Gastrocnemius medialis (tissue), 4 donors: Measurements from ENCODE around the gene KATNB1. TPM values are rescaled to one million over a fixed set of nuclear protein-coding genes. Genes with fewer than 3 reads are reported as not detected.

Source experiments
- ATAC-seq, 2 donors: fragments of 150-250 bp; one replicate each; pipeline ENCODE4 v1.9.1; 2016
- DNase-seq, 2 donors: peaks; one replicate each; pipeline ENCODE4 v3.0.0-alpha.2; 2019
- H3K27ac ChIP-seq, 4 donors: fragments of 200-600 bp; sonication (generic); 1 replicate in 1 of 4; 2 replicates in 3 of 4; pipeline ENCODE4 v1.5.1; 2016 to 2018; ENCODE audit warnings: mild to moderate bottlenecking in 2 of 4, moderate library complexity in 1 of 4
- H3K27me3 ChIP-seq, 3 donors: fragments of 200-600 bp; sonication (generic) in 2 of 3; 1 replicate in 1 of 3; 2 replicates in 2 of 3; pipeline versions ENCODE4 v1.5.1 to v1.6.0; 2016 to 2019; ENCODE audit warnings: mild to moderate bottlenecking in 1 of 3, moderate library complexity in 1 of 3
- H3K36me3 ChIP-seq, 2 donors: fragments of 200-600 bp; sonication (generic) in 1 of 2; one replicate each; pipeline ENCODE4 v1.5.1; 2017 to 2018
- H3K4me1 ChIP-seq, 2 donors: fragments of 200-600 bp; sonication (generic) in 1 of 2; one replicate each; pipeline ENCODE4 v1.5.1; 2016 to 2017; ENCODE audit warnings: mild to moderate bottlenecking in 2 of 2
- H3K4me3 ChIP-seq, 4 donors: fragments of 200-600 bp; sonication (generic) in 3 of 4; 1 replicate in 1 of 4; 2 replicates in 3 of 4; pipeline ENCODE4 v1.5.1; 2016 to 2019; ENCODE audit warnings: mild to moderate bottlenecking in 2 of 4
- H3K9me3 ChIP-seq, 3 donors: fragments of 200-600 bp; sonication (generic) in 2 of 3; 1 replicate in 1 of 3; 2 replicates in 2 of 3; pipeline ENCODE4 v1.5.1; 2016 to 2019
- CTCF ChIP-seq, 5 experiments: fragments of 450-650 bp in 3 of 5; fragments of 200-600 bp in 2 of 5; sonication (generic) in 2 of 5; IDR thresholded peaks in 4 of 5; conservative IDR thresholded peaks in 1 of 5; 1 replicate in 4 of 5; 2 replicates in 1 of 5; pipeline ENCODE4 v1.5.1; 2016 to 2019; ENCODE audit warnings: antibody characterized with exemption in 5 of 5, mild to moderate bottlenecking in 3 of 5, moderate library complexity in 3 of 5
- POLR2A ChIP-seq, 2 donors: fragments of 450-650 bp; IDR thresholded peaks; one replicate each; pipeline ENCODE4 v1.6.1; 2017; ENCODE audit warnings: antibody characterized with exemption in 2 of 2, mild to moderate bottlenecking in 2 of 2, moderate library complexity in 2 of 2
- in situ Hi-C, 4 donors: fragments of 200-750 bp; cut with MboI; loops; one replicate each; pipeline versions ENCODE4 v1.15.0 to v1.8.0; 2017; ENCODE audit warnings: low sequenced_read_pairs in 4 of 4
- intact Hi-C: fragments of 100-400 bp; cut with DNase I; formaldehyde crosslinking; loops from one replicate; pipeline ENCODE4 v1.15.1; 2023; ENCODE audit warnings: low total_unique reads
- total RNA-seq, 4 donors: library from RNA; depleted of rRNA; stranded (reverse); fragments of >200 nt; gene quantifications; one replicate each; pipeline versions ENCODE4 v1.1.0 to v1.2.3, GENCODE V29; 2016

Gene KATNB1
- total RNA-seq, 4 donors from 2014 or later, result 10.7 to 18.0 (median 14.2) TPM

GRCh38 chr16:57741660-57742191 is 6.2 kb downstream of the KATNB1 start:
- Histone ChIP-seq H3K4me1 (peaks cover 2% of the 10 kb centered on the region in 2 donors), H3K27me3 (no peaks in the 10 kb centered on the region), H3K36me3 (no peaks in the 10 kb centered on the region), H3K27ac (no peak overlapping the region), H3K9me3 (no peaks in the 10 kb centered on the region), H3K4me3 (no peak overlapping the region)
- intact Hi-C loops (no loop called here), in situ Hi-C loops (loop anchor here in 2 of 4 donors (25.0 kb wide), 2 partner anchors 271 to 304 kb away; partner anchors contain the start of genes CIAPIN1 (in 1 of the 2), COQ9 (in 1 of the 2), USB1 (in 1 of the 2) and ZNF319 (in 1 of the 2))
- DNase-seq (no peak), ATAC-seq (no peak)
- TF ChIP-seq POLR2A (IDR thresholded peaks at IDR 0.05) (no peak), CTCF (IDR thresholded peaks at IDR 0.05 in 4 of 5, conservative IDR thresholded peaks at IDR 0.05 in 1 of 5) (no peak)

DNA sequence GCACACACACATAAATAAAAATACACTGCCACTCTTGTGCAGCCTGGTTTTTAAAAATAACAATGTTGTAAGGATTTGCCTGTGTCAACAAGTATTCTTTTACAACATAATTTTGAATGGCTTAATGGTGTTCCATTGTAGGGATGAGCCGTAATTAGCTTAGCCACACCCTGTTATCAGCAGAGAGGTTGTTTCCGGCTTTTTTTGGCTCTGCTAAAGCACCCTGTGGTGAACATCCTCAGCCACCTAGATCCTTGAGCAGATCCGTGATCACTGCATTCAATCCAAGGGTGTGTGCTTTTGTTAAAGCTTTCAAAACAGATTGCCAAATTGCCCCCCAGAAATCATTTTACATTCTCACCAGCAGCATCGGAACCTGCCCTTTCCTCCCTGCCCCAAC is 7.0 kb downstream of the KATNB1 start:
- no peak for TF ChIP-seq CTCF (IDR thresholded peaks at IDR 0.05 in 4 of 5, conservative IDR thresholded peaks at IDR 0.05 in 1 of 5)
- no peak for TF ChIP-seq POLR2A (IDR thresholded peaks at IDR 0.05)
- no peak overlapping the region for H3K4me3 ChIP-seq
- H3K27me3 ChIP-seq, result no peaks in the 10 kb centered on the region
- H3K27ac ChIP-seq, result no peak overlapping the region
- intact Hi-C loops (no loop called here), in situ Hi-C loops (loop anchor here in 2 of 4 donors (25.0 kb wide), 2 partner anchors 270 to 305 kb away; partner anchors contain the start of genes CIAPIN1 (in 1 of the 2), COQ9 (in 1 of the 2), USB1 (in 1 of the 2) and ZNF319 (in 1 of the 2))
- no peak for DNase-seq
- H3K9me3 ChIP-seq, result no peaks in the 10 kb centered on the region
- no peak for ATAC-seq
- H3K4me1 ChIP-seq, result no peaks in the 10 kb centered on the region
- H3K36me3 ChIP-seq, result no peaks in the 10 kb centered on the region

- H3K27me3 ChIP-seq, result no peaks in the 10 kb centered on the region
- DNase-seq (no peak), ATAC-seq (no peak)
- no peaks in the 10 kb centered on the region for H3K36me3 ChIP-seq
- H3K4me3 ChIP-seq, result no peak overlapping the region
- no peak overlapping the region for H3K27ac ChIP-seq
- intact Hi-C loops, result no loop called here
- in situ Hi-C loops, result loop anchor here in 2 of 4 donors (25.0 kb wide), 2 partner anchors 269 to 306 kb away; partner anchors contain the start of genes CIAPIN1 (in 1 of the 2), COQ9 (in 1 of the 2), USB1 (in 1 of the 2) and ZNF319 (in 1 of the 2)
- TF ChIP-seq CTCF (IDR thresholded peaks at IDR 0.05 in 4 of 5, conservative IDR thresholded peaks at IDR 0.05 in 1 of 5), result no peak
- no peak for TF ChIP-seq POLR2A (IDR thresholded peaks at IDR 0.05)
- H3K4me1 ChIP-seq, result no peaks in the 10 kb centered on the region
- H3K9me3 ChIP-seq, result no peaks in the 10 kb centered on the region
Observed at GRCh38 chr16:57743458-57743857, 7.9 kb downstream of the KATNB1 start.

DNA sequence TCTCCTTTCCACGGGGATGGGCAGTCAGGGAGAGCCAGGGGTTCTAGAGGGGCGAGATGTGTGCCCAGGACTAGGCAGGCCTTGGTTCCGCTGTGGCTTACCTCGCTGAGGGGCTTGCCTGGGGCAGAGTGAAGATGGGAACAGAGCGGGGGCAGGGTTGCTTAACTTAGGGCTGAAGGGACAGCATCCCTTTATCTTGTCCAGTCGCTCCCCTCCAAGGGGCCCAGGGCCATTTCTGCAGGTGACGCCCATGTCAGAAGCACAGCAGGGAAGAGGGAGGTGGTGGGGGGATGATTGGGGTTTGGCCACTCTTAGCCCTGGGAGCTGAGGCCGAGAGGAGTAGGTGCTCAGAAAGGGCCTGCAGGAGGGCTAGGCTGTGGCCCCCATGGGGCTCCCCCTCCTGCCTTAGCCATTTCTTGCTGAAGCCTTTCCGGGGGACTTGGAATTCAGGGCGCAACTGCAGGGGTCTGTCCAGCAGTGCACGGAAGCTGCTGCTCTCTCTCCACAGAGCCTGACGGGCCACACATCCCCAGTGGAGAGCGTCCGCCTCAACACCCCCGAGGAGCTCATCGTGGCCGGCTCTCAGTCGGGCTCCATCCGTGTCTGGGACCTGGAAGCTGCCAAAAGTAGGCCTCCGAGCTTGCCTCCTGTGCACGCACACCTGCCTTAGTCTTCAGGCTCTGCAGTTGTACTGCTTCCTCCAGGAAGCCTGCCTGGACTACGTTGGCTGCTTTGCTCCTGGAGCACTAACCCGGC is 8.5 kb downstream of the KATNB1 start:
- TF ChIP-seq POLR2A (IDR thresholded peaks at IDR 0.05) (no peak), CTCF (IDR thresholded peaks at IDR 0.05 in 4 of 5, conservative IDR thresholded peaks at IDR 0.05 in 1 of 5) (no peak)
- ATAC-seq, result no peak
- Histone ChIP-seq H3K4me3 (no peak overlapping the region), H3K27ac (no peak overlapping the region), H3K9me3 (no peaks in the 10 kb centered on the region), H3K27me3 (no peaks in the 10 kb centered on the region), H3K4me1 (no peaks in the 10 kb centered on the region), H3K36me3 (no peaks in the 10 kb centered on the region)
- in situ Hi-C loops (loop anchor here in 2 of 4 donors (25.0 kb wide), 2 partner anchors 268 to 307 kb away; partner anchors contain the start of genes CIAPIN1 (in 1 of the 2), COQ9 (in 1 of the 2), USB1 (in 1 of the 2) and ZNF319 (in 1 of the 2)), intact Hi-C loops (no loop called here)
- DNase-seq, result no peak
